Raji (cell line): ENCODE data around the gene TIGD6.

Experiments
- POLR2A ChIP-seq: IDR thresholded peaks from 2 replicates; pipeline ENCODE4 v1.6.1; 2011; ENCODE audit warnings: low read depth, low read length, control low read depth; ENCODE audit not compliant: insufficient read depth

The TIGD6 gene

GRCh38 chr5:149995385-149996204 is 4.9 kb downstream of the TIGD6 start:
- TF ChIP-seq POLR2A: no peak

GRCh38 chr5:149993471-149993870 is 7.0 kb downstream of the TIGD6 start:
- no peak for TF ChIP-seq POLR2A

- TF ChIP-seq POLR2A: no peak
Measured at GRCh38 chr5:149990518-149991376, 9.7 kb downstream of the TIGD6 start.

GRCh38 chr5:149988126-149988525 is 12.3 kb downstream of the TIGD6 start:
- TF ChIP-seq POLR2A: no peak

GRCh38 chr5:149982505-149982904 is 17.9 kb downstream of the TIGD6 start:
- TF ChIP-seq POLR2A: no peak

GRCh38 chr5:149981206-149981605 is 19.2 kb downstream of the TIGD6 start:
- TF ChIP-seq POLR2A: no peak

- TF ChIP-seq POLR2A: no peak
Measured at GRCh38 chr5:149979896-149980295, 20.6 kb downstream of the TIGD6 start.

GRCh38 chr5:149975409-149975808 is 25.0 kb downstream of the TIGD6 start:
- TF ChIP-seq POLR2A: no peak

- no peak for TF ChIP-seq POLR2A
Measured at GRCh38 chr5:149969181-149969930, 31.1 kb downstream of the TIGD6 start.

- TF ChIP-seq POLR2A: no peak
Measured at GRCh38 chr5:149966946-149967345, 33.5 kb downstream of the TIGD6 start.

GRCh38 chr5:149963729-149964128 is 36.7 kb downstream of the TIGD6 start:
- TF ChIP-seq POLR2A: no peak

GRCh38 chr5:149962601-149963300 is 37.7 kb downstream of the TIGD6 start:
- no peak for TF ChIP-seq POLR2A

- TF ChIP-seq POLR2A: no peak
Measured at GRCh38 chr5:149961957-149962409, 38.5 kb downstream of the TIGD6 start.

- TF ChIP-seq POLR2A: no peak
Measured at GRCh38 chr5:149961186-149961685, 39.2 kb downstream of the TIGD6 start.
